HEK293T (cell line): ENCODE measurements around the gene MDFI.

ENCODE experiments used
- FOXK2 ChIP-seq: fragments of 450-650 bp; IDR thresholded peaks from 2 replicates; pipeline ENCODE4 v1.6.1; 2016; ENCODE audit warnings: mild to moderate bottlenecking
- SUZ12 ChIP-seq: fragments of 450-650 bp; IDR thresholded peaks from 2 replicates; pipeline ENCODE4 v1.6.1; 2016; ENCODE audit warnings: mild to moderate bottlenecking
- TF ChIP-seq, protein P1 (sequence below): fragments of 450-650 bp; IDR thresholded peaks from 2 replicates; pipeline ENCODE4 v1.6.1; 2016

DNA sequence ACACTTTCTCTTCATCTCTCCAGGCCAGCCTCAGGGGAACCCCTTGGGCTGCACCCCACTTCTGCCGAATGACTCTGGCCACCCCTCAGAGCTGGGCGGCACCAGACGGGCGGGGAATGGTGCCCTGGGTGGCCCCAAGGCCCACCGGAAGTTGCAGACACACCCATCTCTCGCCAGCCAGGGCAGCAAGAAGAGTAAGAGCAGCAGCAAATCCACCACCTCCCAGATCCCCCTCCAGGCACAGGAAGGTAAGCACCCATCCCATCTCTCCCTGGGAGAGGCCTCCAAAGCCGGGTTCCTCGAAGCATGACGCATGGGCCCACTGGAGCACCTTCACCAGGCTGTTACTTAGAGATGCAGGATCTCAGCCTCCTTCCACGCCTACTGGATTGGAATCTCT, 11.3 kb downstream of the MDFI start:
- TF ChIP-seq SUZ12 (no peak), FOXK2 (no peak)
- TF ChIP-seq, protein P1, sequence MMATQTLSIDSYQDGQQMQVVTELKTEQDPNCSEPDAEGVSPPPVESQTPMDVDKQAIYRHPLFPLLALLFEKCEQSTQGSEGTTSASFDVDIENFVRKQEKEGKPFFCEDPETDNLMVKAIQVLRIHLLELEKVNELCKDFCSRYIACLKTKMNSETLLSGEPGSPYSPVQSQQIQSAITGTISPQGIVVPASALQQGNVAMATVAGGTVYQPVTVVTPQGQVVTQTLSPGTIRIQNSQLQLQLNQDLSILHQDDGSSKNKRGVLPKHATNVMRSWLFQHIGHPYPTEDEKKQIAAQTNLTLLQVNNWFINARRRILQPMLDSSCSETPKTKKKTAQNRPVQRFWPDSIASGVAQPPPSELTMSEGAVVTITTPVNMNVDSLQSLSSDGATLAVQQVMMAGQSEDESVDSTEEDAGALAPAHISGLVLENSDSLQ, result no peak
